Measurements from ENCODE around the gene SETX.

The SETX gene

GRCh38 chr9:132364068-132364467 is 9.3 kb upstream of the SETX start:
- Histone ChIP-seq H3K4me1 (no peaks in the 10 kb centered on the region), H3K27me3 (no peaks in the 10 kb centered on the region), H3K27ac (no peak overlapping the region), H4K20me1 (no peaks in the 10 kb centered on the region), H3K4me3 (no peak overlapping the region), H3K4me2 (no peak overlapping the region), H3K36me3 (no peaks in the 10 kb centered on the region), H3K9ac (no peak overlapping the region), H3K9me3 (no peaks in the 10 kb centered on the region)
- no peak for TF ChIP-seq Cebpa-rat (IDR thresholded peaks at IDR 0.05)

- no peak overlapping the region for H3K4me3 ChIP-seq
- TF ChIP-seq Cebpa-rat (IDR thresholded peaks at IDR 0.05): no peak
- H3K9me3 ChIP-seq: no peaks in the 10 kb centered on the region
- H3K9ac ChIP-seq: no peak overlapping the region
- H3K4me2 ChIP-seq: peak overlapping the region; percentile 48; the same call in 1 of the 2 replicates
- no peak overlapping the region for H3K27ac ChIP-seq
- H3K4me1 ChIP-seq: peaks cover 49% of the 10 kb centered on the region
- H4K20me1 ChIP-seq: peaks cover 13% of the 10 kb centered on the region; the same call in 1 of the 2 replicates
- no peaks in the 10 kb centered on the region for H3K27me3 ChIP-seq
- H3K36me3 ChIP-seq: peaks cover 7% of the 10 kb centered on the region
Observed at GRCh38 chr9:132357764-132358163, 3.0 kb upstream of the SETX start.

- no peaks in the 10 kb centered on the region for H3K9me3 ChIP-seq
- no peak overlapping the region for H3K27ac ChIP-seq
- H3K4me2 ChIP-seq: peak overlapping the region; percentile 66; the same call in 1 of the 2 replicates
- H3K4me1 ChIP-seq: peaks cover 63% of the 10 kb centered on the region
- TF ChIP-seq Cebpa-rat (IDR thresholded peaks at IDR 0.05): no peak
- no peak overlapping the region for H3K4me3 ChIP-seq
- peaks cover 18% of the 10 kb centered on the region; the same call in 1 of the 2 replicates for H4K20me1 ChIP-seq
- no peaks in the 10 kb centered on the region for H3K27me3 ChIP-seq
- H3K9ac ChIP-seq: no peak overlapping the region
- H3K36me3 ChIP-seq: peaks cover 15% of the 10 kb centered on the region
Observed at GRCh38 chr9:132356324-132356924, 1.6 kb upstream of the SETX start.

GRCh38 chr9:132351404-132352045 is 3.3 kb downstream of the SETX start:
- Histone ChIP-seq H3K4me2 (peak overlapping the region; percentile 97), H3K9me3 (no peaks in the 10 kb centered on the region), H3K27me3 (no peaks in the 10 kb centered on the region), H3K27ac (peak overlapping the region; percentile 56), H3K4me1 (peaks cover 72% of the 10 kb centered on the region), H3K36me3 (peaks cover 53% of the 10 kb centered on the region), H3K4me3 (peak overlapping the region; percentile 79), H3K9ac (peak overlapping the region; percentile 95), H4K20me1 (peaks cover 51% of the 10 kb centered on the region)
- no peak for TF ChIP-seq Cebpa-rat (IDR thresholded peaks at IDR 0.05)

- peaks cover 54% of the 10 kb centered on the region for H4K20me1 ChIP-seq
- peaks cover 60% of the 10 kb centered on the region for H3K36me3 ChIP-seq
- no peaks in the 10 kb centered on the region for H3K27me3 ChIP-seq
- H3K9ac ChIP-seq: peak overlapping the region; percentile 95
- no peak for TF ChIP-seq Cebpa-rat (IDR thresholded peaks at IDR 0.05)
- peak overlapping the region; percentile 56 for H3K27ac ChIP-seq
- H3K4me3 ChIP-seq: peak overlapping the region; percentile 79
- peak overlapping the region; percentile 97 for H3K4me2 ChIP-seq
- H3K9me3 ChIP-seq: no peaks in the 10 kb centered on the region
- H3K4me1 ChIP-seq: peaks cover 65% of the 10 kb centered on the region
Observed at GRCh38 chr9:132350861-132351315, 3.9 kb downstream of the SETX start.

- no peak overlapping the region for H3K27ac ChIP-seq
- peaks cover 55% of the 10 kb centered on the region for H3K4me1 ChIP-seq
- H3K4me3 ChIP-seq: no peak overlapping the region
- H4K20me1 ChIP-seq: peaks cover 71% of the 10 kb centered on the region
- H3K27me3 ChIP-seq: no peaks in the 10 kb centered on the region
- H3K9me3 ChIP-seq: no peaks in the 10 kb centered on the region
- H3K36me3 ChIP-seq: peaks cover 82% of the 10 kb centered on the region
- peak overlapping the region; percentile 35; the same call in 1 of the 2 replicates for H3K4me2 ChIP-seq
- no peak overlapping the region for H3K9ac ChIP-seq
- TF ChIP-seq Cebpa-rat (IDR thresholded peaks at IDR 0.05): no peak
Observed at GRCh38 chr9:132348676-132349075, 6.1 kb downstream of the SETX start.

- Histone ChIP-seq H3K27me3 (no peaks in the 10 kb centered on the region), H3K4me1 (peaks cover 30% of the 10 kb centered on the region), H3K9ac (no peak overlapping the region), H3K4me3 (no peak overlapping the region), H3K4me2 (no peak overlapping the region), H3K9me3 (no peaks in the 10 kb centered on the region), H4K20me1 (peaks cover 60% of the 10 kb centered on the region), H3K27ac (no peak overlapping the region), H3K36me3 (peaks cover 91% of the 10 kb centered on the region)
- TF ChIP-seq Cebpa-rat (IDR thresholded peaks at IDR 0.05): no peak
Observed at GRCh38 chr9:132346177-132346576, 8.6 kb downstream of the SETX start.

- Histone ChIP-seq H4K20me1 (peaks cover 42% of the 10 kb centered on the region), H3K36me3 (peaks cover 98% of the 10 kb centered on the region), H3K4me1 (no peaks in the 10 kb centered on the region), H3K9me3 (no peaks in the 10 kb centered on the region), H3K27ac (no peak overlapping the region), H3K4me3 (no peak overlapping the region), H3K27me3 (no peaks in the 10 kb centered on the region), H3K4me2 (no peak overlapping the region), H3K9ac (no peak overlapping the region)
- TF ChIP-seq Cebpa-rat (IDR thresholded peaks at IDR 0.05): no peak
Observed at GRCh38 chr9:132341177-132341840, 13.5 kb downstream of the SETX start.

GRCh38 chr9:132334364-132334763 is 20.4 kb downstream of the SETX start:
- no peak overlapping the region for H3K9ac ChIP-seq
- TF ChIP-seq Cebpa-rat (IDR thresholded peaks at IDR 0.05): no peak
- no peak overlapping the region for H3K27ac ChIP-seq
- no peaks in the 10 kb centered on the region for H3K9me3 ChIP-seq
- no peak overlapping the region for H3K4me3 ChIP-seq
- peaks cover 98% of the 10 kb centered on the region for H3K36me3 ChIP-seq
- no peaks in the 10 kb centered on the region for H3K4me1 ChIP-seq
- no peak overlapping the region for H3K4me2 ChIP-seq
- peaks cover 33% of the 10 kb centered on the region; the same call in 1 of the 2 replicates for H4K20me1 ChIP-seq
- no peaks in the 10 kb centered on the region for H3K27me3 ChIP-seq

GRCh38 chr9:132333556-132333955 is 21.2 kb downstream of the SETX start:
- TF ChIP-seq Cebpa-rat (IDR thresholded peaks at IDR 0.05): no peak
- Histone ChIP-seq H3K27me3 (no peaks in the 10 kb centered on the region), H3K36me3 (peaks cover 98% of the 10 kb centered on the region), H3K4me1 (no peaks in the 10 kb centered on the region), H3K4me3 (no peak overlapping the region), H3K4me2 (no peak overlapping the region), H3K9me3 (no peaks in the 10 kb centered on the region), H4K20me1 (peaks cover 30% of the 10 kb centered on the region; the same call in 1 of the 2 replicates), H3K27ac (no peak overlapping the region), H3K9ac (no peak overlapping the region)
